H1 (cell line): ENCODE measurements around the gene BCAS4. TPM values are rescaled to one million over a fixed set of nuclear protein-coding genes. Genes with fewer than 3 reads are reported as not detected.

ENCODE experiments used
- CTCF ChIA-PET: fragments of 300-600 bp; sonication (Branson Sonifier 250); formaldehyde crosslinking; loops from one replicate; lab custom pipeline; 2021; ENCODE audit not compliant: partially characterized antibody; lab: Charles Lee
- POLR2A ChIA-PET: fragments of 300-600 bp; sonication (Branson Sonifier 250); formaldehyde crosslinking; loops from one replicate; lab custom pipeline; 2021; ENCODE audit warnings: inconsistent platforms; ENCODE audit not compliant: partially characterized antibody; lab: Charles Lee
- DNase-seq, 2 experiments: peaks; one replicate each; pipeline versions ENCODE4 v3.0.0 to v3.0.0-alpha.2; 2010 to 2022; ENCODE audit warnings: low spot score in 2 of 2, low read depth in 1 of 2, mixed read lengths in 1 of 2
- FAIRE-seq: peaks from 2 replicates; lab custom pipeline; 2011; peaks lifted over from hg19 to GRCh38; lab: Jason Lieb, UNC
- H2AFZ ChIP-seq: 2 replicates; pipeline ENCODE4 v1.8.1; 2012; ENCODE audit warnings: low read length, inconsistent platforms
- H2AK5ac ChIP-seq: 2 replicates; pipeline ENCODE4 v1.6.1; 2013; ENCODE audit warnings: low read depth, low read length
- H2BK120ac ChIP-seq: replicated peaks from 2 replicates; pipeline ENCODE3; 2013; ENCODE audit warnings: low read depth, low read length, inconsistent platforms
- H2BK12ac ChIP-seq: 2 replicates; pipeline ENCODE4 v1.6.1; 2013; ENCODE audit warnings: low read depth, low read length
- H2BK15ac ChIP-seq: 2 replicates; pipeline ENCODE4 v1.6.1; 2013; ENCODE audit warnings: low read length
- H2BK20ac ChIP-seq: 2 replicates; pipeline ENCODE4 v1.6.1; 2013; ENCODE audit warnings: low read length
- H2BK5ac ChIP-seq: 2 replicates; pipeline ENCODE4 v1.6.1; 2013; ENCODE audit warnings: low read depth, low read length
- H3K14ac ChIP-seq: 2 replicates; pipeline ENCODE4 v1.6.1; 2013; ENCODE audit warnings: inconsistent platforms; ENCODE audit not compliant: insufficient read length
- H3K18ac ChIP-seq: 2 replicates; pipeline ENCODE4 v1.6.1; 2013; ENCODE audit warnings: low read length; ENCODE audit errors: extremely low read depth
- H3K23ac ChIP-seq: 2 replicates; pipeline ENCODE4 v1.6.1; 2013; ENCODE audit warnings: inconsistent platforms; ENCODE audit not compliant: insufficient read length
- H3K23me2 ChIP-seq: 2 replicates; pipeline ENCODE4 v1.6.1; 2013; ENCODE audit warnings: low read depth, low read length
- H3K27ac ChIP-seq: 2 replicates; pipeline ENCODE4 v1.6.1; 2011; ENCODE audit warnings: low read depth, low read length, inconsistent platforms
- H3K27me3 ChIP-seq, 4 experiments: replicated peaks in 1 of 4; 1 replicate in 1 of 4; 2 replicates in 3 of 4; pipeline versions ENCODE4 v1.6.1 to v1.8.1; 2011 to 2013; ENCODE audit warnings: low read length in 3 of 4, mild to moderate bottlenecking in 3 of 4, inconsistent platforms in 2 of 4, mixed read lengths in 2 of 4, moderate library complexity in 1 of 4; ENCODE audit not compliant: control insufficient read depth in 3 of 4, insufficient read depth in 3 of 4; ENCODE audit errors: extremely low read depth in 1 of 4
- H3K36me3 ChIP-seq, 4 experiments: 2 replicates each; pipeline versions ENCODE4 v1.6.1 to v1.8.1; 2011 to 2013; ENCODE audit warnings: mild to moderate bottlenecking in 4 of 4, low read length in 3 of 4, moderate library complexity in 2 of 4, control low read depth in 1 of 4, inconsistent platforms in 1 of 4; ENCODE audit not compliant: insufficient read depth in 4 of 4, control insufficient read depth in 2 of 4
- H3K4ac ChIP-seq: replicated peaks from 2 replicates; pipeline ENCODE3; 2013; ENCODE audit warnings: low read length, low read depth, mixed read lengths, inconsistent platforms; ENCODE audit not compliant: insufficient read length
- H3K4me1 ChIP-seq, 4 experiments: replicated peaks in 1 of 4; 1 replicate in 1 of 4; 2 replicates in 3 of 4; pipeline versions ENCODE4 v1.6.1 to v1.8.1; 2011 to 2013; ENCODE audit warnings: low read length in 3 of 4, inconsistent platforms in 2 of 4, mixed read lengths in 1 of 4; ENCODE audit not compliant: insufficient read depth in 4 of 4, control insufficient read depth in 3 of 4
- H3K4me2 ChIP-seq, 2 experiments: 2 replicates each; pipeline versions ENCODE4 v1.6.1 to v1.8.1; 2011 to 2013; ENCODE audit warnings: low read depth in 2 of 2, low read length in 2 of 2, control low read depth in 1 of 2, inconsistent platforms in 1 of 2, mild to moderate bottlenecking in 1 of 2; ENCODE audit not compliant: insufficient read depth in 1 of 2
- H3K4me3 ChIP-seq, 4 experiments: fragments of 200-600, 300-600 bp in 1 of 4; sonication (generic), shearing (Covaris generic), sonication (Bioruptor Twin) in 1 of 4; 2 replicates each; pipeline versions ENCODE4 v1.5.1 to v1.8.1; 2011 to 2016; ENCODE audit warnings: low read length in 4 of 4, low read depth in 3 of 4, control low read depth in 2 of 4, inconsistent platforms in 2 of 4, mild to moderate bottlenecking in 2 of 4, mixed read lengths in 1 of 4, moderate library complexity in 1 of 4; ENCODE audit not compliant: insufficient read depth in 2 of 4; ENCODE audit errors: extremely low read depth in 1 of 4
- H3K56ac ChIP-seq: replicated peaks from 2 replicates; pipeline ENCODE3; 2013; ENCODE audit warnings: low read depth, mild to moderate bottlenecking, mixed read lengths, low read length, inconsistent platforms; ENCODE audit not compliant: insufficient read length
- H3K79me1 ChIP-seq: 2 replicates; pipeline ENCODE4 v1.6.1; 2013; ENCODE audit warnings: low read depth, low read length, control low read depth
- H3K79me2 ChIP-seq, 2 experiments: 2 replicates each; pipeline versions ENCODE4 v1.6.1 to v1.8.1; 2012 to 2013; ENCODE audit warnings: low read length in 2 of 2, mild to moderate bottlenecking in 2 of 2, inconsistent platforms in 1 of 2; ENCODE audit not compliant: insufficient read depth in 2 of 2, control insufficient read depth in 1 of 2
- H3K9ac ChIP-seq, 4 experiments: replicated peaks in 1 of 4; 1 replicate in 1 of 4; 2 replicates in 3 of 4; pipeline versions ENCODE4 v1.6.1 to v1.8.1; 2011 to 2013; ENCODE audit warnings: low read depth in 3 of 4, low read length in 3 of 4, control low read depth in 2 of 4, mild to moderate bottlenecking in 2 of 4, moderate library complexity in 2 of 4, inconsistent platforms in 1 of 4; ENCODE audit errors: extremely low read depth in 1 of 4
- H3K9me3 ChIP-seq, 2 experiments: 2 replicates each; pipeline versions ENCODE4 v1.6.1 to v1.8.1; 2012 to 2013; ENCODE audit warnings: mild to moderate bottlenecking in 2 of 2, moderate library complexity in 2 of 2, control low read depth in 1 of 2, inconsistent platforms in 1 of 2, low read depth in 1 of 2, low read length in 1 of 2, mixed read lengths in 1 of 2; ENCODE audit not compliant: insufficient read depth in 2 of 2
- H4K20me1 ChIP-seq, 2 experiments: replicated peaks in 1 of 2; 2 replicates each; pipeline versions ENCODE3 to v1.8.1; 2011 to 2013; ENCODE audit warnings: inconsistent platforms in 2 of 2, low read length in 2 of 2, mild to moderate bottlenecking in 1 of 2; ENCODE audit not compliant: insufficient read depth in 2 of 2, control insufficient read depth in 1 of 2
- H4K5ac ChIP-seq: 2 replicates; pipeline ENCODE4 v1.6.1; 2013; ENCODE audit warnings: low read length, low read depth, mixed read lengths, inconsistent platforms; ENCODE audit not compliant: insufficient read length
- H4K8ac ChIP-seq: 2 replicates; pipeline ENCODE4 v1.8.0; 2013; ENCODE audit warnings: mild to moderate bottlenecking, moderate library complexity, low read length, inconsistent platforms; ENCODE audit not compliant: insufficient read depth; ENCODE audit errors: extremely low read depth
- H4K91ac ChIP-seq: replicated peaks from 2 replicates; pipeline ENCODE3; 2013; ENCODE audit warnings: low read length, mixed read lengths, inconsistent platforms; ENCODE audit not compliant: insufficient read length
- E2F6 ChIP-seq: IDR thresholded peaks from 2 replicates; pipeline ENCODE4 v1.6.1; 2012; ENCODE audit warnings: inconsistent platforms
- RAD21 ChIP-seq, 2 experiments: IDR thresholded peaks in 1 of 2; conservative IDR thresholded peaks in 1 of 2; 2 replicates each; pipeline ENCODE4 v1.6.1; 2011; ENCODE audit warnings: low read depth in 2 of 2, low read length in 2 of 2, improper control_type of control experiment in 1 of 2, inconsistent platforms in 1 of 2, mild to moderate bottlenecking in 1 of 2, moderate library complexity in 1 of 2
- SP2 ChIP-seq: IDR thresholded peaks from 2 replicates; pipeline ENCODE4 v1.6.1; 2012; ENCODE audit warnings: mild to moderate bottlenecking, low read length, inconsistent platforms
- WGBS, 2 experiments: shearing (Covaris generic) in 1 of 2; methylation state at CpG; one replicate each; pipeline versions ENCODE4 v1.1.6 to v1.1.7; 2013 to 2015; ENCODE audit warnings: low lambda C conversion rate in 2 of 2, mixed read lengths in 2 of 2, inconsistent platforms in 1 of 2, low coverage in 1 of 2, missing lambda C conversion rate in 1 of 2; ENCODE audit not compliant: insufficient replicate concordance in 2 of 2, insufficient coverage in 1 of 2, insufficient read length in 1 of 2; ENCODE audit errors: extremely low coverage in 1 of 2, missing lambda C conversion rate in 1 of 2; 5-methylcytosine and 5-hydroxymethylcytosine counted together
- polyA plus RNA-seq, 7 experiments: library from polyadenylated mRNA; depleted of rRNA in 3 of 7; stranded (reverse) in 5 of 7; unstranded in 2 of 7; fragments of >200 nt in 5 of 7; fragments of 200-250 nt in 2 of 7; gene quantifications; 1 replicate in 5 of 7; 2 replicates in 1 of 7; 4 replicates in 1 of 7; pipeline versions ENCODE4 v1.2.1 to v1.2.3, GENCODE V29; 2011 to 2013; ENCODE audit warnings: missing spikeins in 2 of 7, mixed read lengths in 2 of 7
- total RNA-seq: library from RNA; stranded (reverse); fragmentation: NEBNext Ultra II Directional; extraction: Animal tissue kit (Norgen Biotek cat#: 25700); gene quantifications from 2 replicates; pipeline ENCODE4 v1.2.1, GENCODE V29; 2021

Gene BCAS4
- total and polyA plus RNA-seq, 2 of the 8 experiments (the other 6 are each of a cell fraction or from before 2014, with no cell fraction given) = 21.2 to 23.6 TPM

DNA sequence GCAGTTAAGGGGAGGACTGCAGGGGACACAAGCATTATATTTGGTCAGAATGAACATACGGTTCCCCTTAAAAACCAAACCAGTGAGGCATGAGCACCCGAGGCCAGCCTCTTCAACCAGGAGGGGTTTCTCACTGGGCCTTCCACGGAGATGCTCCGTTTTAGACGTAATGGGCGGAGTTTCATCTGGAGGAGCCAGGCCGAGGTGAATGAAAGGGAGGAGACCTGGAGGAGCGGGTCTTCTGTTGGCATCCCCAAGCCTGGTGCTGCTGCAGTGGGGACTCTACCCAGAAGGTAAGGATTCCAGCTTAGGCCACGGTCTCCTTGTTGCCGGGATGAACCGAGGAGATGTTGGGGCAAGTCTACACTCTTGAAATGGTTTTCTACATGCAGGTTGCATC lies 89.0 kb downstream of the BCAS4 start:
- H3K4me2 ChIP-seq = no peak overlapping the region
- H3K79me2 ChIP-seq = no peaks in the 10 kb centered on the region
- no peak overlapping the region for H2BK15ac ChIP-seq
- H2AFZ ChIP-seq = no peak overlapping the region
- H2BK120ac ChIP-seq = no peak overlapping the region
- H2BK12ac ChIP-seq = no peak overlapping the region
- no peaks in the 10 kb centered on the region for H3K27me3 ChIP-seq
- H4K20me1 ChIP-seq = peaks cover 0 to 4% of the 10 kb centered on the region in 2 experiments
- H4K91ac ChIP-seq = no peak overlapping the region
- H3K4ac ChIP-seq = no peak overlapping the region
- CTCF ChIA-PET = interaction anchor here (0.9 to 1.6 kb wide), 6 partner anchors 14 to 89 kb away, joined by 3 to 11 read pairs (median 4); partner anchors contain the start of gene BCAS4
- no peak overlapping the region for H3K9ac ChIP-seq
- no peak overlapping the region for H3K4me3 ChIP-seq
- no peak overlapping the region for H2BK5ac ChIP-seq
- no peak overlapping the region for H3K14ac ChIP-seq
- FAIRE-seq (no peak), DNase-seq (no peak)
- H3K23me2 ChIP-seq = no peaks in the 10 kb centered on the region
- no peak overlapping the region for H3K23ac ChIP-seq
- H4K5ac ChIP-seq = no peak overlapping the region
- TF ChIP-seq RAD21 (IDR thresholded peaks at IDR 0.05 in 1 of 2, conservative IDR thresholded peaks at IDR 0.05 in 1 of 2; ENCODE audit: low read depth in 2 of 2, low read length in 2 of 2) (no peak), SP2 (no peak), E2F6 (no peak)
- TF ChIP-seq, all 59 proteins: peak for 0
- Histone ChIP-seq H3K4me1 (no peaks in the 10 kb centered on the region), H3K18ac (no peak overlapping the region), H3K27ac (no peak overlapping the region), H4K8ac (no peak overlapping the region), H3K56ac (no peak overlapping the region), H2BK20ac (no peak overlapping the region), H2AK5ac (no peak overlapping the region), H3K9me3 (no peaks in the 10 kb centered on the region), H3K36me3 (peaks cover 0 to 5% (median 1%) of the 10 kb centered on the region in 4 experiments; a peak in 3 of 8 replicates), H3K79me1 (no peaks in the 10 kb centered on the region; the same call in 1 of the 2 replicates)
- POLR2A ChIA-PET = interaction anchor here (1.0 to 9.7 kb wide), 7 partner anchors 9 to 47 kb away, joined by 3 to 87 read pairs (median 3); partner anchors contain the start of gene ADNP
- 82% methylated on average over 11 of the region's 11 CpGs; no CpG with 5 or more reads in 1 of the 2 experiments for WGBS, 2 experiments
